Endodermal cell (in vitro differentiated cells): ENCODE data around the gene RLF. TPM values are rescaled to one million over a fixed set of nuclear protein-coding genes. Genes with fewer than 3 reads are reported as not detected.

ENCODE experiments used
- DNase-seq: peaks from one replicate; pipeline ENCODE4 v3.0.0-alpha.2; 2017
- H3K27ac ChIP-seq: 2 replicates; pipeline ENCODE4 v1.5.1; 2013; ENCODE audit warnings: mild to moderate bottlenecking, low read depth, low read length, moderate library complexity
- H3K27me3 ChIP-seq: 2 replicates; pipeline ENCODE4 v1.6.1; 2013; ENCODE audit warnings: mild to moderate bottlenecking, low read length, moderate library complexity; ENCODE audit not compliant: insufficient read depth, control insufficient read depth, poor library complexity, severe bottlenecking
- H3K36me3 ChIP-seq: 2 replicates; pipeline ENCODE4 v1.7.0; 2013; ENCODE audit warnings: mild to moderate bottlenecking, low read length, moderate library complexity; ENCODE audit not compliant: control insufficient read depth, insufficient read depth
- H3K4me1 ChIP-seq: one replicate; pipeline ENCODE4 v1.7.0; 2013; ENCODE audit warnings: low read length; ENCODE audit not compliant: control insufficient read depth, insufficient read depth
- H3K4me3 ChIP-seq: 2 replicates; pipeline ENCODE4 v1.5.1; 2013; ENCODE audit warnings: mild to moderate bottlenecking, low read length, moderate library complexity
- H3K9ac ChIP-seq: 2 replicates; pipeline ENCODE4 v1.6.1; 2013; ENCODE audit warnings: mild to moderate bottlenecking, low read length, moderate library complexity; ENCODE audit not compliant: poor library complexity, severe bottlenecking; ENCODE audit errors: extremely low read depth
- H3K9me3 ChIP-seq: 2 replicates; pipeline ENCODE4 v1.6.1; 2013; ENCODE audit warnings: mild to moderate bottlenecking, low read length, moderate library complexity; ENCODE audit not compliant: control insufficient read depth
- H3K27ac Mint-ChIP-seq: 2 replicates; pipeline ENCODE4 v1.8.0; 2020; ENCODE audit warnings: mixed read lengths
- H3K27me3 Mint-ChIP-seq: 2 replicates; pipeline ENCODE4 v1.8.0; 2021; ENCODE audit warnings: mild to moderate bottlenecking, mixed read lengths; ENCODE audit not compliant: insufficient read depth
- H3K36me3 Mint-ChIP-seq: 2 replicates; pipeline ENCODE4 v1.8.0; 2020; ENCODE audit warnings: low read depth, mixed read lengths
- H3K4me1 Mint-ChIP-seq: 2 replicates; pipeline ENCODE4 v1.8.0; 2020; ENCODE audit warnings: mixed read lengths
- H3K4me3 Mint-ChIP-seq: 2 replicates; pipeline ENCODE4 v1.8.0; 2020; ENCODE audit warnings: mild to moderate bottlenecking, moderate library complexity, mixed read lengths
- H3K9me3 Mint-ChIP-seq: 2 replicates; pipeline ENCODE4 v1.8.0; 2020; ENCODE audit warnings: mild to moderate bottlenecking, mixed read lengths
- CTCF ChIP-seq: fragments of 200-600 bp; sonication (generic); conservative IDR thresholded peaks from 2 replicates; pipeline ENCODE4 v1.5.0; 2021; ENCODE audit warnings: antibody characterized with exemption, mild to moderate bottlenecking
- WGBS, 2 experiments: methylation state at CpG; one replicate each; pipeline versions ENCODE4 v1.1.5 to v1.1.7; 2013; ENCODE audit warnings: missing lambda C conversion rate in 2 of 2, mixed read lengths in 1 of 2; ENCODE audit not compliant: insufficient coverage in 1 of 2, insufficient read length in 1 of 2; 5-methylcytosine and 5-hydroxymethylcytosine counted together
- total RNA-seq, 2 donors: library from RNA; stranded (reverse); fragmentation: NEBNext Ultra II Directional in 1 of 2; extraction: Animal tissue kit (Norgen Biotek cat#: 25700) in 1 of 2; gene quantifications; 2 replicates in 1 of 2; 3 replicates in 1 of 2; pipeline ENCODE4 v1.2.1, GENCODE V29; 2021

The RLF gene
- total RNA-seq, 2 donors from 2014 or later = 18.8 to 23.3 TPM

GRCh38 chr1:40258445-40258769 lies 97.2 kb downstream of the RLF start:
- DNase-seq = no peak

GRCh38 chr1:40264354-40264781 lies 103.2 kb downstream of the RLF start:
- WGBS, 2 experiments = 99 to 100% methylated on average over 2 to 3 of the region's 3 CpGs

More at GRCh38 chr1:40258445-40258769, 97.2 kb downstream of the RLF start:
- peaks cover 5% of the 10 kb centered on the region for H3K4me1 Mint-ChIP-seq
- Histone ChIP-seq H3K36me3 (peaks cover 38% of the 10 kb centered on the region), H3K9me3 (no peaks in the 10 kb centered on the region), H3K27me3 (no peaks in the 10 kb centered on the region), H3K27ac (no peak overlapping the region), H3K4me3 (peak overlapping the region; percentile 94), H3K9ac (peak overlapping the region; percentile 54), H3K4me1 (no peaks in the 10 kb centered on the region)
- peak overlapping the region; percentile 88 for H3K4me3 Mint-ChIP-seq
- H3K9me3 Mint-ChIP-seq = no peaks in the 10 kb centered on the region
- no peaks in the 10 kb centered on the region for H3K27me3 Mint-ChIP-seq
- 0 to 1% methylated on average over 6 to 10 of the region's 10 CpGs for WGBS, 2 experiments
- TF ChIP-seq CTCF = no peak
- peaks cover 32% of the 10 kb centered on the region for H3K36me3 Mint-ChIP-seq
- peak overlapping the region; percentile 97 for H3K27ac Mint-ChIP-seq

GRCh38 chr1:40265298-40265697 lies 104.1 kb downstream of the RLF start:
- TF ChIP-seq CTCF = no peak
- no peak overlapping the region for H3K9ac ChIP-seq
- Mint-ChIP-seq H3K9me3 (no peaks in the 10 kb centered on the region), H3K36me3 (peaks cover 54% of the 10 kb centered on the region), H3K4me1 (no peaks in the 10 kb centered on the region), H3K4me3 (no peak overlapping the region), H3K27ac (no peak overlapping the region), H3K27me3 (no peaks in the 10 kb centered on the region)
- no peaks in the 10 kb centered on the region for H3K9me3 ChIP-seq
- no peak overlapping the region for H3K4me3 ChIP-seq
- H3K36me3 ChIP-seq = peaks cover 83% of the 10 kb centered on the region
- H3K27ac ChIP-seq = no peak overlapping the region
- H3K4me1 ChIP-seq = no peaks in the 10 kb centered on the region
- DNase-seq = no peak
- H3K27me3 ChIP-seq = no peaks in the 10 kb centered on the region

More at GRCh38 chr1:40264354-40264781, 103.2 kb downstream of the RLF start:
- Histone ChIP-seq H3K9ac (no peak overlapping the region), H3K9me3 (no peaks in the 10 kb centered on the region), H3K27me3 (no peaks in the 10 kb centered on the region), H3K36me3 (peaks cover 81% of the 10 kb centered on the region), H3K4me1 (no peaks in the 10 kb centered on the region), H3K27ac (no peak overlapping the region), H3K4me3 (no peak overlapping the region)
- no peak overlapping the region for H3K4me3 Mint-ChIP-seq
- DNase-seq = no peak
- no peak overlapping the region for H3K27ac Mint-ChIP-seq
- no peaks in the 10 kb centered on the region for H3K9me3 Mint-ChIP-seq
- no peaks in the 10 kb centered on the region for H3K27me3 Mint-ChIP-seq
- TF ChIP-seq CTCF = no peak
- H3K36me3 Mint-ChIP-seq = peaks cover 50% of the 10 kb centered on the region
- H3K4me1 Mint-ChIP-seq = no peaks in the 10 kb centered on the region
